Activated T-cell treated with anti-CD3 and anti-CD28 coated beads for 4 hours (primary cell): ENCODE measurements around the gene BBS7.

Source experiments
- DNase-seq: peaks from one replicate; pipeline ENCODE4 v3.0.0-alpha.2; 2020

BBS7 gene

DNA sequence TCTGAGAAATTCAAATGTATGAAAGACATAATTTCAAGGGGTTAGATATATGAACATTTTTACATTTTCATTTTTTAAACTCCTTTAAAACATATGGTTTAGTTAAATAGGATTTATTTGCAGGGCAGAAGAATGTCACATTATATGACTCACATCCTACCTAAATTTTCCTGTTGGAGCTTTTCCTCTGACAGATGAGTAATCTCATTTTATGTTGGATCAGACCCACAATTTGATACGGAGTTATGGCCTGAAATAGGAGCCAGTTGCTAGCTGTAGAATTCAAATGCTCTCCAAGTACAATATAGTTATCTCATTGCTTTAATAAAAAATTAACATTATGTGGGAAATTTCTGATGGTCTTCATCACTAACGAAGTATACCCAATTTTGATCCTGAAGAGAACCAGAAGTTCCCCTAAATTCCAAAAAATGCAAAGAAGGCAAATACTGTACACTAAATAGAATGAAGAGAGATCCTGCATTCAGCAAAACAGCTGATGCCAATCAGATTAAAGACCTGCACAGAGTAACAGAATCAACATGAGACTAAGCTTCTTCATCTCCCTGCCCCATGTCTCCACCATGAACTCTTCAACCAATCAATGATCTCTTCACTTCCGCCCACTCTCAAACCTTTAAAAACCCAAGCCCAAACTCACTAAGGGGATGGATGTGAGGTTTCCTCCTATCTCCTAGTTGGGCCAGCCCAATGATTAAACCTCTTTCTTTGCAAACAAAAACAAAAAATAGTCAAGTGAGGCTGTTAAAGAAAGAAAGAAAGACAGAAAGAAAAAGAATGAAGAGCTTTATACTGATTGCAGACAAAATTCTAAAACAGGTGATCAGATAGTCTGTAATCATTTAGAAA, 80.1 kb downstream of the BBS7 start:
- no peak for DNase-seq

DNA sequence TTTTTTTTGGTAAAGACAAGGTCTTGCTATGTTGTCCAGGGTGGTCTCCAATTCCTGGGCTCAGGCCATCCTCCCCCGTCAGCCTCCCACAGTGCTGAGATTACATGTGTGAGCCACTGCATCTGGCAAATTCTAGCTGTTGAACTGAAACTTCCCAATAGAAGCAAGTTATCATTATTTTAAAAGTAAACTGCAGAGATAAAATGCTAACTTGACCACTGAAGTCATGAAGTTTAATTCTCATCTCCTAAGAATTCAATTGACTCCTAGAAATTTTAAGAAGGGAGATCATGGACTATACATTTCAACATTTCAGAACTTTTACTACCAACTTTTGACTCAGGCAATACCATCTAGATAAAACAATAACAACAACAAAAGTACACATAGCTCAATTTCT, 80.8 kb downstream of the BBS7 start:
- no peak for DNase-seq

DNA sequence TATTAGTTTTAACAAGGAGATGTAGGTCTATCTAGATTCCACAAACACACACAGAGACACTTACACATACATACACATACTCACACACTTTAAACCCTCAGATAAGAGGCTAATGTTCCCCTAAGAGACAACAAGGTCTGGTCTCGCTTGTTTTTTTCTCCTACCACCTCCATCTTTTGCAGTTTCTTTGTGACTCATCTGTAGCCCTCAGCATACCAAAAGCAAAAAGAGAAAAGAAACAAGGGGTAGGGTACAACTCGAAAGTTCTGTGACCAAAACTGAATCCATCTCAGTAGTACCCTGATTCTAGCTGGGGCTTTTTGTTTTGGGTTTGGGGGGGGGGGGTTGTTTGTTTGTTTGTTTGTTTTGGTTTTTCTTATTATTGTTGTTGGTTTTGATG, 81.4 kb downstream of the BBS7 start:
- no peak for DNase-seq

DNA sequence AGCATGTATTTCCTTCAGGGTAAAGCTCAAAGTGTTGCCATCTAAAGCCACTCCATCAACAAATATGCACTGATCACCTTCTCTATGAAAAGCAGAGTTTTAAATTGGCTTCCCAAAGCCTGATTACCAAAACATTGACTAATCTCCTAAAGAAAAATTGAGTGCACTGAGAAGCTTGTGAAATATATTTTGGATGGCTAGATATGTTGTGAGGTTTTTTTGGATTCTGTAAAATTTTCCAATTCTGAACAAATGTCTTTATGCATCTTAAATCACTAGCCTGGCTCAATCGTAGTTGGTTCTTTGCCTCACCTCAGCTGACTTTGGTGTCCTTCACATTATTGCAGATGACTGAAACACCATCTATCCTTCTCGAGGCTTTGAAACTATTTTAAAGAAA, 84.1 kb downstream of the BBS7 start:
- DNase-seq: no peak

DNA sequence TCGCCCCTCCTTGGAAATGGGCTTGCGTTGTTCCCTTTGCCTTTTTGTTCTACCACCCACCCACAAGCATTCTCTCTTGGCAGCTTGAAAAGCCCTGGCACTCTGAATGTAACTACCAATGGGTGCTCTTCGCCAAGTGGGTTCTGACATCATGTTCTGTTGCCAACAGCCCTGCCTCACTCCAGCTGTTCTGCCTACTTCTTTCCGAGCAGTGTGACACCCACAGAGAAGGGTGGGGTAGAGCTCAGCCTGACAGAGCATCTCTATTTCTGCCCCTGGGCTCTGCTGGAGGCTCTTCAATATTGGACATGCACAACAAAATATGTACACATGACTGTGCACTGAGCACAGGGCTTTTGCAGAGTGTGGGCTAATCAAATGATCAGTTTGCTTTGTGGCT, 84.8 kb downstream of the BBS7 start:
- no peak for DNase-seq

DNA sequence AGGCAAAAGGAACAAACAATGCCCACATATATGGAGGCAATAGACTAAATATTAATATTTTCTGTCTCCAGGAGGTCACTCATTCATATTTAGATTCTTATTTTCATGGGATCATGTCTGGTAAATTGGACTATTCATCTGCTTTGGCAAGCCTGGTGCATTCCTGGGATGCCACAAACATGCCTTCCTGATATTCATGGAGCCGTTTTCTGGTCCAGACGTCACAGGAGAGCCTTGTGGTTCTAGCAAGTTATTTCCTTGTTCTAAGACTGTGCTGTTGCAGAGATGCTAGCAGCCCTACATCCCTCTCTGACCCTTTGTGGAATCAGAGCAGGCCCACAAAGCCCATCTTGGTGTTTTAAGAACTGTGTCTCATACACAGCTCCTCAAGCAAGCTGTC, 85.3 kb downstream of the BBS7 start:
- no peak for DNase-seq

DNA sequence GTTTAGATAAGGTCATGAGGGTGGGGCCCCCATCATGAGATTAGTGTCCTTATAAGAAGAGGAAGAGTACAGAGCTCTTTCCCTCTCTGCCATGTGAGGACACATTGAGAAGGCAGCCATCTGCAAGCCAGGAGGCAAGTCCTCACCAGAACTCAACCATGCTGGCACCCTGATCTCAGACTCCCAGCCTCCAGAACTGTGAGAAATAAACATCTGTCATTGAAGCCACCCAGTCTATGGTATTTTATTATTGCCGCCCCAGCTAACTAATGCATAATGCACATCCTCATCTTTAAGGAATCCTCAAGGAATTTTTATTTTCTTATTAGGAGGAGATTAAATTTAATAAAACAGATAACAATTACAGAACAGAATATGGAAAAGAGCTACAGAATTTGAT, 85.9 kb downstream of the BBS7 start:
- DNase-seq: no peak

DNA sequence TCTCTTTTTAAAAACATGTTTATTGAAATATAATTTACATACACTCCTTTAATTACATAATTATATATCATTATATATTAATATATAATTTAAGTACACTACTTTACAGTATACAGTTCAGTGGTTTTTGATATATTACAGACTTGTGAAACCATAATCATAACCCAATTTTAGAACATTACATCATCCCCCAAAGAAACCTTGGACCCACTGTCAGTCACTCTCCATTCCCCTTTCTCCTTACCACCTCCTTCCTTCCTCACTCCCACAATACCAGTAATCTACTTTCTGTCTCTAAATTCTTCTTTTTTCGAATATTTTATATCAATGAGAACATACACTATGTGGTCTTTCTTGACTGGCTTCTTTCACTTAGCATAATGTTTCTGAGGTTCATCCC, 87.1 kb downstream of the BBS7 start:
- DNase-seq: no peak

DNA sequence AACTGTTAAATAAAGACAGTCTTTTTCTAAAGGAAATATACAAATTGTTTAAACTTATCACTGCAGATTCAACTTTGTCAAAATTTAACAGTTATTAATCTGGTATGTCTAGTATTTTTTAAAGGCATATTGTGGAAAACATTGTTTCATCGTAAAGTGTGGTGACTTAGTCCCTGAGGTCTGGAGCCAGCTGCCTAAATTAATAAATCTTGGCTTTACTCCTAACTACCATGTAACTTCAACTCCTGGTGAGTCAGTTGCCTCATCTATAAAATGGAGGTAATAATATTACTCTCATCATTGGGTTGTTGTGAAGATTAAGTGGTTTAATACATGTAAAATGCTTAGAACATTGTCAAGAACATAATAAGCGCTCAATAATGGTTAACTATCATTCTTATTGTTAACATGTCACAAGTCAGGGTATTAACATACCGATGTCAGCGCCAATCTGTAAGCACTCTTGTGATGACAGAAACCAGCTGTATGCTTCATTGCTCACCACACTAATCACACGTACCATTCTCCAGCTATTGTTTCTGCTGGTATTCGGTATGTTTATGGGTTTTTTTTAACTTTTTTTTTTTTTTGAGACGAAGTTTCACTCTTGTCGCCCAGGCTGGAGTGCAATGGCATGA, 91.2 kb downstream of the BBS7 start:
- DNase-seq: no peak

DNA sequence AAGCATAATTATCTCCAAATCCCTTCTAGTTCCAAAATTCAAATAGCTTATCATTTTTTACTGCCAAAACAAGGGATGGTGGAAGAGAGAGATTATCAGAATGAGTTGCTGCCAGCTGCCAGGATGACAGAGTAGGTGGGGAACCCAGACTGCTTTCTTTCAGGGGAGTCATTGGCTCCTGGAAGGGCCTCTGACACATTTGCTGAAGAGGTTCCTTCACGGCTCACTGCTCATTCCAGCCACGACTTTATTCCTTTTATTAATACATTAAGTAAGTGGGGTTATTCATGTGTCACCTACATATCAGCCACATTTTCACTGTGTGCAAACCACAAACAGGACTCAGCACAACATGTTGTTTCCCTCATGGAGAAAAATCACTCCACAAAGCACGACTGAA, 92.6 kb downstream of the BBS7 start:
- DNase-seq: no peak

DNA sequence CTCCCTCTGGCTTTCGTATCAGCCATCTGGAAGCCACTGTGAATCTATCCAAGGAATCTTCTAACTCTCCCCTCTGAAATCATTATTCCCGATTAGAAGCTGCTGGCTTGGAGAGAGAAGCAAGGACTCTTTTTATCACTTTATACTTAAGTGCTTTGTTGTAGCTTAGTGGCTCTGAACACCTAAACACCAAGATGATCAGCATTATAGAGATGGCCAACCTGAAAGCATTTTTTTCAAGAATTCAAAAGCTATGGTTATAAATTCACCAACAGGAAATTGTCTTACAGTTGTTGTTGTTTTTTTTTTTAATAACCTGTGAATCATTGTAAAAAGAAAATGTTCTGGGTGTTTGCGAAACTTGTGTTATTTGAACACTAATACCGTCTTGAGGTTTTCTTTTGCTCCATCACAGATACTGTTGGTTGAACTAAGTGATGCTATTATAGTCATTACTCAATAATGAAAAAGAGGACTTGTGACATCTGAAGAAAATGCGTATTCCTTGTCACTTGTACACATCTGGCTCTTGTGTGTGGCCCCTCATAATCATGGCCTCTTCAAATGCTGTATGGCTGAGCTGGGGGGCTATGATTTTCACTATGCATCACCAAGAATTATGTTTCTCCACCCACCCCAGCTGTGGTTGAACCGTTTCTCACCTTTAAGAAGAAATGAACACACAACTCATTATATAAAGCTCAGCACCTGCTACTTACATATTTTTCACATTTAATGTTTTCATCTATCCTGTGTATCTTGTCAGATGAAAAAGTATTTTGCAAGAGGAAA, 93.5 kb downstream of the BBS7 start:
- no peak for DNase-seq
